Adrenal gland (tissue), 5 donors: ENCODE data around the gene TNS3.

Experiments
- POLR2A ChIP-seq, 2 donors: fragments of 450-650 bp; IDR thresholded peaks; one replicate each; pipeline ENCODE4 v1.6.1; 2017; ENCODE audit warnings: antibody characterized with exemption in 2 of 2, mild to moderate bottlenecking in 2 of 2, moderate library complexity in 1 of 2
- TF ChIP-seq, protein P1 (sequence below), 6 experiments: fragments of 450-650 bp in 4 of 6; fragments of 200-600 bp in 2 of 6; sonication (generic) in 1 of 6; IDR thresholded peaks; 1 replicate in 5 of 6; 2 replicates in 1 of 6; pipeline versions ENCODE4 v1.5.1 to v1.8.0; 2016 to 2021; ENCODE audit warnings: antibody characterized with exemption in 6 of 6, mild to moderate bottlenecking in 2 of 6, moderate library complexity in 1 of 6
- donor health status: DM: no; HTN: no; CAD: no.

DNA sequence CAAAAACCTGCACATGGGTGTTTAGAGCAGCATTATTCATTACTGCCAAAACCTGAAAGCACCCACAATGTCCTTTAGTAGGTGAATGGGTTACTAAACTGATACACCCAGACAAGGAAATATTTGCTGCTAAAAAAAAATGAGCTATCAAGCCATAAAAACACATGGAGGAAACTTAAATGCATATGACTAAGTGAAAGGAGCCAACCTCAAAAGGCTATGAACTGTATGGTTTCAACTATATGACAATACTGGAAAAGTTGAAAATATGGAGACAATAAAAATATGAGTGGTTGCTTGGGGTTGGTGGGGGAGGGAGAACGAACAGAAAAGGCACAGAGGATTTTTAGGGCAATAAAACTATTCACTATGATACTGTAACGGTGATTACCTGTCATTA is 291.0 kb downstream of the TNS3 start:
- no peak for TF ChIP-seq POLR2A (IDR thresholded peaks at IDR 0.05)
- TF ChIP-seq, protein P1, sequence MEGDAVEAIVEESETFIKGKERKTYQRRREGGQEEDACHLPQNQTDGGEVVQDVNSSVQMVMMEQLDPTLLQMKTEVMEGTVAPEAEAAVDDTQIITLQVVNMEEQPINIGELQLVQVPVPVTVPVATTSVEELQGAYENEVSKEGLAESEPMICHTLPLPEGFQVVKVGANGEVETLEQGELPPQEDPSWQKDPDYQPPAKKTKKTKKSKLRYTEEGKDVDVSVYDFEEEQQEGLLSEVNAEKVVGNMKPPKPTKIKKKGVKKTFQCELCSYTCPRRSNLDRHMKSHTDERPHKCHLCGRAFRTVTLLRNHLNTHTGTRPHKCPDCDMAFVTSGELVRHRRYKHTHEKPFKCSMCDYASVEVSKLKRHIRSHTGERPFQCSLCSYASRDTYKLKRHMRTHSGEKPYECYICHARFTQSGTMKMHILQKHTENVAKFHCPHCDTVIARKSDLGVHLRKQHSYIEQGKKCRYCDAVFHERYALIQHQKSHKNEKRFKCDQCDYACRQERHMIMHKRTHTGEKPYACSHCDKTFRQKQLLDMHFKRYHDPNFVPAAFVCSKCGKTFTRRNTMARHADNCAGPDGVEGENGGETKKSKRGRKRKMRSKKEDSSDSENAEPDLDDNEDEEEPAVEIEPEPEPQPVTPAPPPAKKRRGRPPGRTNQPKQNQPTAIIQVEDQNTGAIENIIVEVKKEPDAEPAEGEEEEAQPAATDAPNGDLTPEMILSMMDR (IDR thresholded peaks at IDR 0.05), result no peak
